Gastroesophageal sphincter (tissue), 3 donors: Measurements from ENCODE around the gene EXOSC7.

Experiments used
- POLR2A ChIP-seq, 2 donors: fragments of 450-650 bp; IDR thresholded peaks; one replicate each; pipeline ENCODE4 v1.6.1; 2017; ENCODE audit warnings: antibody characterized with exemption in 2 of 2, mild to moderate bottlenecking in 2 of 2, moderate library complexity in 1 of 2
- TF ChIP-seq, protein P1 (sequence below), 4 experiments: fragments of 200-600 bp in 2 of 4; fragments of 450-650 bp in 2 of 4; sonication (generic) in 1 of 4; IDR thresholded peaks; one replicate each; pipeline ENCODE4 v1.5.1; 2017 to 2019; ENCODE audit warnings: antibody characterized with exemption in 4 of 4, mild to moderate bottlenecking in 2 of 4, moderate library complexity in 2 of 4

DNA sequence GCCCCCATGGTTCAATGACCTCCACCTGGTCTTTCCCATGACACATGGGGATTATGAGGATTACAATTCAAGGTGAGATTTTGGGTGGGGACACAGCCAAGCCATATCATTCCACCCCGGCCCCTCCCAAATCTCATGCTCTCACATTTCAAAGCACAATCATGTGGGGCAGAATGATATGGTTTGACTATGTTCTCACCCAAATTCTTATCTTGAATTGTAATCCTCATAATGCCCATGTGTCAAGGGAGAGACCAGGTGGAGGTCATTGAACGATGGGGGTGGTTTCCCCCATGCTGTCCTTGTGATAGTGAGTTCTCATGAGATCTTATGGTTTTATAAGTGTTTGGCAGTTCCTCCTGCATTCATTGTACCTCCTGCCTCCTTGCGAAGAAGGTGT is 47.6 kb downstream of the EXOSC7 start:
- TF ChIP-seq, protein P1, sequence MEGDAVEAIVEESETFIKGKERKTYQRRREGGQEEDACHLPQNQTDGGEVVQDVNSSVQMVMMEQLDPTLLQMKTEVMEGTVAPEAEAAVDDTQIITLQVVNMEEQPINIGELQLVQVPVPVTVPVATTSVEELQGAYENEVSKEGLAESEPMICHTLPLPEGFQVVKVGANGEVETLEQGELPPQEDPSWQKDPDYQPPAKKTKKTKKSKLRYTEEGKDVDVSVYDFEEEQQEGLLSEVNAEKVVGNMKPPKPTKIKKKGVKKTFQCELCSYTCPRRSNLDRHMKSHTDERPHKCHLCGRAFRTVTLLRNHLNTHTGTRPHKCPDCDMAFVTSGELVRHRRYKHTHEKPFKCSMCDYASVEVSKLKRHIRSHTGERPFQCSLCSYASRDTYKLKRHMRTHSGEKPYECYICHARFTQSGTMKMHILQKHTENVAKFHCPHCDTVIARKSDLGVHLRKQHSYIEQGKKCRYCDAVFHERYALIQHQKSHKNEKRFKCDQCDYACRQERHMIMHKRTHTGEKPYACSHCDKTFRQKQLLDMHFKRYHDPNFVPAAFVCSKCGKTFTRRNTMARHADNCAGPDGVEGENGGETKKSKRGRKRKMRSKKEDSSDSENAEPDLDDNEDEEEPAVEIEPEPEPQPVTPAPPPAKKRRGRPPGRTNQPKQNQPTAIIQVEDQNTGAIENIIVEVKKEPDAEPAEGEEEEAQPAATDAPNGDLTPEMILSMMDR (IDR thresholded peaks at IDR 0.05): no peak
- TF ChIP-seq POLR2A (IDR thresholded peaks at IDR 0.05): no peak
